Spleen (tissue), 11 donors: Measurements from ENCODE around the gene ARL11. TPM values are rescaled to one million over a fixed set of nuclear protein-coding genes. Genes with fewer than 3 reads are reported as not detected.

Experiments
- DNase-seq: peaks from one replicate; pipeline ENCODE4 v3.0.0-alpha.2; 2020
- H3K27ac ChIP-seq, 8 donors: fragments of 200-600 bp; sonication (generic) in 7 of 8; 1 replicate in 4 of 8; 2 replicates in 4 of 8; pipeline versions ENCODE4 v1.5.0 to v1.8.0; 2016 to 2021; ENCODE audit warnings: inconsistent platforms in 4 of 8, mild to moderate bottlenecking in 4 of 8, moderate library complexity in 1 of 8
- H3K27me3 ChIP-seq, 7 donors: fragments of 200-600 bp; sonication (generic) in 6 of 7; replicated peaks in 1 of 7; 1 replicate in 4 of 7; 2 replicates in 3 of 7; pipeline versions ENCODE4 v1.5.0 to v1.8.0; 2016 to 2021; ENCODE audit warnings: inconsistent platforms in 3 of 7, mild to moderate bottlenecking in 1 of 7
- H3K36me3 ChIP-seq, 6 donors: fragments of 200-600 bp; sonication (generic) in 5 of 6; 1 replicate in 4 of 6; 2 replicates in 2 of 6; pipeline versions ENCODE4 v1.5.0 to v1.8.0; 2016 to 2021; ENCODE audit warnings: inconsistent platforms in 2 of 6
- H3K4me1 ChIP-seq, 6 donors: fragments of 200-600 bp; sonication (generic) in 5 of 6; 1 replicate in 3 of 6; 2 replicates in 3 of 6; pipeline versions ENCODE4 v1.5.0 to v1.8.0; 2016 to 2021; ENCODE audit warnings: inconsistent platforms in 3 of 6
- H3K4me3 ChIP-seq, 8 donors: fragments of 200-600 bp; sonication (generic) in 7 of 8; 1 replicate in 4 of 8; 2 replicates in 4 of 8; pipeline versions ENCODE4 v1.5.0 to v1.8.0; 2016 to 2021; ENCODE audit warnings: inconsistent platforms in 4 of 8, mild to moderate bottlenecking in 4 of 8, moderate library complexity in 2 of 8
- H3K9me3 ChIP-seq, 8 donors: fragments of 200-600 bp; sonication (generic) in 7 of 8; 1 replicate in 4 of 8; 2 replicates in 4 of 8; pipeline versions ENCODE4 v1.5.0 to v1.8.0; 2016 to 2021; ENCODE audit warnings: inconsistent platforms in 4 of 8
- POLR2A ChIP-seq, 3 donors: fragments of 450-650 bp; IDR thresholded peaks; one replicate each; pipeline ENCODE4 v1.5.1; 2017; ENCODE audit warnings: antibody characterized with exemption in 3 of 3, mild to moderate bottlenecking in 1 of 3
- POLR2AphosphoS5 ChIP-seq, 3 donors: sonication (generic); formaldehyde crosslinking; IDR thresholded peaks; one replicate each; pipeline ENCODE4 v1.5.1; 2017; ENCODE audit warnings: antibody characterized with exemption in 3 of 3
- WGBS, 5 donors: extraction: QIAGEN DNeasy Blood & Tissue Kit in 3 of 5; methylation state at CpG; one replicate each; pipeline versions ENCODE4 v1.1.5 to v1.1.7; 2013 to 2018; 5-methylcytosine and 5-hydroxymethylcytosine counted together
- intact Hi-C: fragments of 100-400 bp; cut with DNase I; formaldehyde crosslinking; loops from one replicate; pipeline ENCODE4 v1.15.0; 2023; ENCODE audit warnings: low total_unique reads
- polyA plus RNA-seq, 3 donors: library from polyadenylated mRNA; stranded (reverse); fragments of 200-250 nt; gene quantifications; one replicate each; pipeline ENCODE4 v1.2.1, GENCODE V29; 2013
- total RNA-seq, 7 donors: library from RNA; depleted of rRNA in 3 of 7; stranded (reverse); fragments of >200 nt in 3 of 7; fragmentation: NEBNext Ultra II Directional in 4 of 7; extraction: Animal tissue kit (Norgen Biotek cat#: 25700) in 4 of 7; gene quantifications; one replicate each; pipeline versions ENCODE4 v1.1.0 to v1.2.1, GENCODE V29; 2016 to 2021
- TF ChIP-seq, protein P1 (sequence below), 11 experiments: fragments of 200-600 bp in 7 of 11; fragments of 450-650 bp in 4 of 11; sonication (generic) in 4 of 11; IDR thresholded peaks in 8 of 11; conservative IDR thresholded peaks in 3 of 11; 1 replicate in 7 of 11; 2 replicates in 4 of 11; pipeline versions ENCODE4 v1.4.0 to v1.8.0; 2016 to 2021; ENCODE audit warnings: antibody characterized with exemption in 11 of 11, inconsistent platforms in 4 of 11, mild to moderate bottlenecking in 1 of 11
- donor health status: healthy with polysubstance abuse.
- donor health status: DM: no; HTN: no; CAD: no; lungs with moderate emphysema.
- donor health status: DM: no; HTN: no; CAD: no.
- donor health status: Bipolar disorder and iron deficiency.
- donor health status: healthy.
- donor health status: DM: no; HTN: no; CAD: no.
- donor health status: DM: yes; HTN: yes; CAD: no.

ARL11 gene
- total and polyA plus RNA-seq, 10 donors: 4.7 to 15.7 (median 11.6) TPM

- Histone ChIP-seq H3K27me3 (no peaks in the 10 kb centered on the region), H3K4me3 (no peak overlapping the region), H3K27ac (no peak overlapping the region), H3K4me1 (no peaks in the 10 kb centered on the region), H3K36me3 (peaks cover 0 to 22% (median 0%) of the 10 kb centered on the region in 6 donors), H3K9me3 (no peaks in the 10 kb centered on the region)
- 77 to 88% (median 83%) methylated on average over 4 of the region's 4 CpGs for WGBS, 5 donors
- intact Hi-C loops: no loop called here
- no peak for DNase-seq
- no peak for TF ChIP-seq POLR2A (IDR thresholded peaks at IDR 0.05)
- TF ChIP-seq, protein P1, sequence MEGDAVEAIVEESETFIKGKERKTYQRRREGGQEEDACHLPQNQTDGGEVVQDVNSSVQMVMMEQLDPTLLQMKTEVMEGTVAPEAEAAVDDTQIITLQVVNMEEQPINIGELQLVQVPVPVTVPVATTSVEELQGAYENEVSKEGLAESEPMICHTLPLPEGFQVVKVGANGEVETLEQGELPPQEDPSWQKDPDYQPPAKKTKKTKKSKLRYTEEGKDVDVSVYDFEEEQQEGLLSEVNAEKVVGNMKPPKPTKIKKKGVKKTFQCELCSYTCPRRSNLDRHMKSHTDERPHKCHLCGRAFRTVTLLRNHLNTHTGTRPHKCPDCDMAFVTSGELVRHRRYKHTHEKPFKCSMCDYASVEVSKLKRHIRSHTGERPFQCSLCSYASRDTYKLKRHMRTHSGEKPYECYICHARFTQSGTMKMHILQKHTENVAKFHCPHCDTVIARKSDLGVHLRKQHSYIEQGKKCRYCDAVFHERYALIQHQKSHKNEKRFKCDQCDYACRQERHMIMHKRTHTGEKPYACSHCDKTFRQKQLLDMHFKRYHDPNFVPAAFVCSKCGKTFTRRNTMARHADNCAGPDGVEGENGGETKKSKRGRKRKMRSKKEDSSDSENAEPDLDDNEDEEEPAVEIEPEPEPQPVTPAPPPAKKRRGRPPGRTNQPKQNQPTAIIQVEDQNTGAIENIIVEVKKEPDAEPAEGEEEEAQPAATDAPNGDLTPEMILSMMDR (IDR thresholded peaks at IDR 0.05 in 8 of 11, conservative IDR thresholded peaks at IDR 0.05 in 3 of 11): no peak
- no peak for TF ChIP-seq POLR2AphosphoS5 (IDR thresholded peaks at IDR 0.05)
Measured at GRCh38 chr13:49681842-49682435, 53.6 kb downstream of the ARL11 start.

Other genes with a start within 250 kb of the ARL11 start
- gene CAB39L, start 184.4 kb upstream of the ARL11 start, total RNA-seq: 1 to 10 TPM; 5.0 to 7.5 (median 6.2) TPM
- 1 to 10 TPM; 1.6 to 3.2 (median 2.0) TPM for gene CAB39L, start 184.4 kb upstream of the ARL11 start, polyA plus RNA-seq
- 10 to 100 TPM; 18.7 to 26.7 (median 21.9) TPM for gene SETDB2, start 184.2 kb upstream of the ARL11 start, total RNA-seq
- gene SETDB2, start 184.2 kb upstream of the ARL11 start, polyA plus RNA-seq: 1 to 10 TPM; 5.4 to 6.4 (median 6.1) TPM
- gene PHF11, start 132.6 kb upstream of the ARL11 start, total RNA-seq: 10 to 100 TPM; 50.5 to 78.6 (median 67.0) TPM
- 100 to 1,000 TPM in 1 of 3 donors, 10 to 100 TPM in 2; 85.9 to 117 (median 85.9) TPM for gene PHF11, start 132.6 kb upstream of the ARL11 start, polyA plus RNA-seq
- 10 to 100 TPM; 19.4 to 30.9 (median 29.3) TPM for gene RCBTB1, start 42.9 kb upstream of the ARL11 start, total RNA-seq
- 10 to 100 TPM in 2 of 3 donors, 1 to 10 TPM in 1; 10.0 to 13.7 (median 10.3) TPM for gene RCBTB1, start 42.9 kb upstream of the ARL11 start, polyA plus RNA-seq
- 10 to 100 TPM; 20.1 to 69.4 (median 26.2) TPM for gene EBPL, start 63.0 kb downstream of the ARL11 start, total RNA-seq
- gene EBPL, start 63.0 kb downstream of the ARL11 start, polyA plus RNA-seq: 10 to 100 TPM; 31.5 to 46.1 (median 36.1) TPM
- gene KPNA3, start 164.2 kb downstream of the ARL11 start, total RNA-seq: 10 to 100 TPM; 18.6 to 26.3 (median 21.0) TPM
- 10 to 100 TPM in 2 of 3 donors, 1 to 10 TPM in 1; 9.6 to 15.6 (median 12.3) TPM for gene KPNA3, start 164.2 kb downstream of the ARL11 start, polyA plus RNA-seq